ENCODE results near the gene TACC2.

Gene TACC2

DNA sequence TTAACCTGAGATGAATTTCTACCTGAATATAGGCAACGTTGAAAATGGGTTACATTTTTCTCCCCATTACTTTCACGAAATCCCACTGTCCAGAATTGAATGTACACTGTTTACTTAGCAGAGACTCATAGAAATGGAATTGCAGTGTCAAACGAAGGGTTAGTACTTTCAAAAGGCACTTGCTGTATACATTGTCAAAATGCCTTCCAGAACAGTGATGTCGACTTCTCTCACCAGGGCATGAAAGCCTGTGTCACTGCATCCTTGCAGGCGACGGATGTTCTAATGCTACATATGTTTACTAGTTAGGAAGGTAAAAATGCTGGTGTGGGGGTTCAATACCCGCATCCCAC lies 41.2 kb downstream of the TACC2 start:
- DNase-seq (ENCODE audit: low read depth) = no peak

- DNase-seq (ENCODE audit: low read depth) = no peak
Measured at GRCh38 chr10:122033224-122033926, 44.4 kb downstream of the TACC2 start.

DNA sequence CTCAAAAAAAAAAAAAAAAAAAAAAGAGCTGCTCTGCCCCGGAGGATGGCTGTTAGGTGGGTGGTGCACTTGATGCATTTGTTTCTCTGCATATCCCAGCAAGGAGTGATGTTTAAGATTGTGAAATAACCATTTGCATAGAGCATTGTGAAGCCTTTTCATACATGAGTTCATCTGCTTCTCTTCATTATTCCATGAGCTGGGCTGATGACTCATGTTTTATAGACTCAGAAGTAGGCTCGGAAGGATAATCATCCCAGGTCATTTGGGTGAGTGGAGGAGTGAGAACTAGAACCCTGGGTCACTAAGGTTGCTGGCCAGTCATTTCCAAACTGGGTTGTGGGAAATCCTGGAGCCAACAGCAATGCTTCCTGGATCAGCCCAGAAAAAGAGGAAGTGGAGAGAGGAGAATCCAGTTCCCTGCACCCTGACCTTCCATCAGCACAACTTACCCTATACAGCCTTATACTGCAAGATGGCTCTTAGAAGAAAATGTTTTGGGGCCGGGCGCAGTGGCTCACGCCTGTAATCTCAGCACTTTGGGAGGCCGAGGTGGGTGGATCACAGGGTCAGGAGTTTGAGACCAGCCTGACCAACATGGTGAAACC lies 45.3 kb downstream of the TACC2 start:
- DNase-seq (ENCODE audit: low read depth) = no peak

GRCh38 chr10:122040786-122041185 lies 51.8 kb downstream of the TACC2 start:
- no peak for DNase-seq (ENCODE audit: low read depth)

- no peak for DNase-seq (ENCODE audit: low read depth)
Measured at GRCh38 chr10:122042836-122043235, 53.9 kb downstream of the TACC2 start.

GRCh38 chr10:122044045-122044661 lies 55.2 kb downstream of the TACC2 start:
- no peak for DNase-seq (ENCODE audit: low read depth)

- no peak for DNase-seq (ENCODE audit: low read depth)
Measured at GRCh38 chr10:122044713-122045112, 55.8 kb downstream of the TACC2 start.

GRCh38 chr10:122045212-122045611 lies 56.2 kb downstream of the TACC2 start:
- DNase-seq (ENCODE audit: low read depth) = no peak

GRCh38 chr10:122047560-122047959 lies 58.6 kb downstream of the TACC2 start:
- no peak for DNase-seq (ENCODE audit: low read depth)

DNA sequence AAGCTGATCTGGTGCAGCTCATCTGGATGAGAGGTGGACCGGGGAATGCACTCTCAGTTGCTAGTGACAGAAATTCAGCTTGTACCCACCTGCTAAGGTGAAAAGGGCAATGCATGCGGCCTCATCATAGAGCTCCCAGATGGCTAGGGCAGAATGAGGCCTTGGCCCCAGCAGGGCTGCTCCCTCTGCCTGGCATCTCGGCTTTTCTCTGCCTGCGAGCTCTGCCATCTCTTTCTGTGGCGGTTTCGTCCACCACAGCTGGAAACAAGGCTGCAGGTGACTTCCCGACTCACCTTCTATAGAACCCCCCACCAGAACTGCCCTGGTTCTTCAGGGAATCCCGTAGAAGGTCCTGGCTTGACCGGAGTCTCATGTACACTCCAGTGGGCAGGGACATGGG lies 60.1 kb downstream of the TACC2 start:
- no peak for DNase-seq (ENCODE audit: low read depth)

DNA sequence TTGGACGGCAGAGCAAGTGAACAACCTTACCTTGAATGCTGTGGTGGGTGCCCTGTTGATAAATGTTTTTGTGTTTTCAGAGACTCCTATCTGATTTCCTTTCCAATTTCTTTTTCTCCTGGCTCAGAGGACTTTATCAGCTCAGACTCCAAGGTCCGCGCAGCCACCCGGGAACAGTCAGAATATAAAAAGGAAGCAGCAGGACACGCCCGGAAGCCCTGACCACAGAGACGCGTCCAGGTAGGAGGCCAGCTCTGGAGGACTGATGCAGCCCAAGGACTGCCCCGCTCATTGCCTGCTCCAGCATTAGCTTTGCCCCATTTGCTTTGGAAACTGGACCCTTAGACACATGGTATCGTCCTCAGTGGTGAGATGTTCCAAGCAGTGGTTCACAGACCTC lies 61.3 kb downstream of the TACC2 start:
- no peak for DNase-seq (ENCODE audit: low read depth)

- no peak for DNase-seq (ENCODE audit: low read depth)
Measured at GRCh38 chr10:122050811-122051210, 61.8 kb downstream of the TACC2 start.

DNA sequence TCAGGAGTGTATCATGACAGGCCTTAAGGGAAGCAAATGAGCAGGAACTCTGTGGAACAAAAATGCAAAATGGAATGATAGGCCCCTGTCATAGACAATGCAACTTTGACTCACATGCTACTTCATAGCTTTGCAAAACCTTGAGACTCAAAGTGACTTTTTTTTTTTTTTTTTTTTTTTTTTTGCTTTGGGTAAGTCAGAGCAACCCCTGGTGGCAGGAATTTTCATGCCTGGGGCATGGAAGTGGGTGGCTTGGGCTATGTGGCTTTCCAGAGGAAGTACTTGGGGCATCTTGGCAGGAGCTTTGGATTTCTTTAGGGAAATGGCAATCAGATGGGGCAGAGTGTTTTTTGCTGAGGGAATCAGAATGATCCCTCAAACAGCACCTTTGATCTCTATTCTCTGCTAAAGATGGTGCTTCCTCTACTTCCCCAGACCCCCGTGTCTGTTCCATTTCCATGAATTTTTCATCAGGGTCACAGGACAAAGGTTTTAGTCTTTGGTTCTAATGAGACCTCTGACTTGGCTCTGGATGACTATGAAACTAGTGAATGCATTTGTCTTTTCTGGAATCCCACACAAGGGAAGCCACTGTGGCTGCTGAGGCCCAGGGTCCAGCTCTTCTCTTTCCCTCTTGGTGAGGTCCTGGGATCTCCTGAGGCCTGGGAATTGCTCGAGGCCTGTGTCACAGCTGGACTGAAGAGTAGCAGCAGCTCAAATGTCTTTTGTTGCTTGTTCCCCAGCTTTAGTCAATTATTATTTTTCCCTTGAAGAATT lies 62.8 kb downstream of the TACC2 start:
- DNase-seq (ENCODE audit: low read depth) = no peak

DNA sequence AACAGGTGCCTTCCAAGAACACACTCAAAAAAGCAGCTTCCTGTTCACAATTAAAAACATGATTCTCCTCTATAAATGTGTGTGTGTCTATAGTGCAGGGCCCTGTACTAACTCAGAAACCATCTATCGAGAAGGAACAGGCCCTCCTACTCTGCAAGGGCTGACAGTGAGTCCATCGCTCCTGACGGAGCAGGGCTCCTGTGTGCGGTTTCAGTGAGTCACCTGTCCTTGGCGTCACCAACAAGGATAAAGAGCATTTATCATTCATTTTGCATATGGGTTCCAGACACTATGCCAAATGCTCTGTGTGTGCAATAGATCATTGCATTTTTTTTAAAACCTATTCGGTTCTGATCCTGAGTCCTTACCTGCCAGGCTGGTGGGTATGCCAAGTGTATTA lies 63.7 kb downstream of the TACC2 start:
- no peak for DNase-seq (ENCODE audit: low read depth)

- DNase-seq (ENCODE audit: low read depth) = no peak
Measured at GRCh38 chr10:122053314-122053713, 64.4 kb downstream of the TACC2 start.

- DNase-seq (ENCODE audit: low read depth) = no peak
Measured at GRCh38 chr10:122054048-122055025, 65.4 kb downstream of the TACC2 start.

DNA sequence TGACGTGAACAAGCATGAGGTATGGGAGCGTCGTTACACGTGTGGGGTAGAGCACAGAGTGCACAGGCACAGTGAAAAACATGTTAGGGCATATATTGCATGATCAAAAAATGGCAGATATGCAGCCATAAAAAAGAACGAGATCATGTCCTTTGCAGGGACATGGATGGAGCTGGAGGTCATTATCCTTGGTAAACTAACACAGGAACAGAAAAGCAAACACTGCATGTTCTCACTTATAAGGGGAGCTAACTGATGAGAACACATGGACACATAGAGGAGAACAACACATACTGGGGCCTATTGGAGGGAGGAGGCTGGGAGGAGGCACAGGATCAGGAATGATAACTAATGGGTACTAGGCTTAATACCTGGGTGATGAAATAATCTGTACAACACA lies 66.3 kb downstream of the TACC2 start:
- no peak for DNase-seq (ENCODE audit: low read depth)

DNA sequence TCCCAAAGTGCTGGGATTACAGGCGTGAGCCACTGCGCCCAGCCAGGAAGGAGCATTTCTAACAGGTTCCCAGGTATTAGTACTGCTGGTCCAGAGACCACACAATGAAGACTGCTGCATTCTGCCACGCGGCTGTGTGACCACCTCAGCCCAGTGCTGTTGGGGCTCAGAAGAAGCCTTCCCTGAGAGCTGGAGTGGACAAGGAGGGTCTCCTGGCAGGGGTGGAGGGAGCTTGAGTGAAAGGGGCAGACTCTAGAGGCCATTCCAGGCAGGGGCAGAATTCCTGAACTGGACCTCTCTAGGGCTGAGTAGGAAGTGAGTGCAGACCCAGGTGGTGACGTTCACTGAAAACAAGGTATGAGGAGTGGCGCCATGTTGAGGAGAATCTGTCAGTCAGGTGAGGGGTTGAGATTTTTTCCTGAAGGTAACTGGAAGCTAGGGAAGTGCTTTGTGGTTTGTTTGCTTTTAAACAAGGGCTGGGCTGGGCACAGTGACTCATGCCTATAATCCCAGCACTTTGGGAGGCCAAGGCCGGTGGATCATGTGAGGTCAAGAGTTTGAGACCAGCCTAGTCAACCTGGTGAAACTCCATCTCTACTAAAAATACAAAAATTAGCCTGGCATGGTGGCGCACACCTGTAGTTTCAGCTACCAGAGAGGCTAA lies 67.6 kb downstream of the TACC2 start:
- no peak for DNase-seq (ENCODE audit: low read depth)

- DNase-seq (ENCODE audit: low read depth) = no peak
Measured at GRCh38 chr10:122057841-122058413, 69.0 kb downstream of the TACC2 start.

GRCh38 chr10:122060250-122060649 lies 71.3 kb downstream of the TACC2 start:
- no peak for DNase-seq (ENCODE audit: low read depth)

Data from T-helper 22 cell (primary cell).